GM12873 (cell line): Measurements from ENCODE around the gene RAB31.

Source experiments
- TF ChIP-seq, protein P1 (sequence below): IDR thresholded peaks from 2 replicates; pipeline ENCODE4 v1.5.1; 2012; ENCODE audit warnings: low read depth, mild to moderate bottlenecking, moderate library complexity, low read length, control low read depth; ENCODE audit not compliant: insufficient read depth; ENCODE audit errors: missing control alignments

Gene RAB31

DNA sequence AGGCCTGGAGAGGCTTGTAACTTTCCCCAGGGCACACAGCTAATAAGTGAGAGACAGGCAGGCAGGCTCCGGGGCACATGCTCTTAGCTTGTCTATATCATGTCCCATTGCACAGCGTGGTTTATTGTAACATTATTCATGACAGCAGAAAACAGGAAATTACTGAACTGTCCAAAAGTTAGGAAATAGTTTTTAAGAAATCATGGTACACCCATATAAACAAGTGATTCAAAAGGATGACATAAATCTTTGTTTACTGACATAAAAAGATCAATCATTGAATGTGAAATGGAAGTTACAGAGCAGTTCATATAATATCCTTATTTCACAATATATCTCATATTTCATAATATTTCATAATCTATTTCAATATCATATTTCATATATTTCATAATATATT, 143.4 kb downstream of the RAB31 start:
- TF ChIP-seq, protein P1, sequence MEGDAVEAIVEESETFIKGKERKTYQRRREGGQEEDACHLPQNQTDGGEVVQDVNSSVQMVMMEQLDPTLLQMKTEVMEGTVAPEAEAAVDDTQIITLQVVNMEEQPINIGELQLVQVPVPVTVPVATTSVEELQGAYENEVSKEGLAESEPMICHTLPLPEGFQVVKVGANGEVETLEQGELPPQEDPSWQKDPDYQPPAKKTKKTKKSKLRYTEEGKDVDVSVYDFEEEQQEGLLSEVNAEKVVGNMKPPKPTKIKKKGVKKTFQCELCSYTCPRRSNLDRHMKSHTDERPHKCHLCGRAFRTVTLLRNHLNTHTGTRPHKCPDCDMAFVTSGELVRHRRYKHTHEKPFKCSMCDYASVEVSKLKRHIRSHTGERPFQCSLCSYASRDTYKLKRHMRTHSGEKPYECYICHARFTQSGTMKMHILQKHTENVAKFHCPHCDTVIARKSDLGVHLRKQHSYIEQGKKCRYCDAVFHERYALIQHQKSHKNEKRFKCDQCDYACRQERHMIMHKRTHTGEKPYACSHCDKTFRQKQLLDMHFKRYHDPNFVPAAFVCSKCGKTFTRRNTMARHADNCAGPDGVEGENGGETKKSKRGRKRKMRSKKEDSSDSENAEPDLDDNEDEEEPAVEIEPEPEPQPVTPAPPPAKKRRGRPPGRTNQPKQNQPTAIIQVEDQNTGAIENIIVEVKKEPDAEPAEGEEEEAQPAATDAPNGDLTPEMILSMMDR = no peak

DNA sequence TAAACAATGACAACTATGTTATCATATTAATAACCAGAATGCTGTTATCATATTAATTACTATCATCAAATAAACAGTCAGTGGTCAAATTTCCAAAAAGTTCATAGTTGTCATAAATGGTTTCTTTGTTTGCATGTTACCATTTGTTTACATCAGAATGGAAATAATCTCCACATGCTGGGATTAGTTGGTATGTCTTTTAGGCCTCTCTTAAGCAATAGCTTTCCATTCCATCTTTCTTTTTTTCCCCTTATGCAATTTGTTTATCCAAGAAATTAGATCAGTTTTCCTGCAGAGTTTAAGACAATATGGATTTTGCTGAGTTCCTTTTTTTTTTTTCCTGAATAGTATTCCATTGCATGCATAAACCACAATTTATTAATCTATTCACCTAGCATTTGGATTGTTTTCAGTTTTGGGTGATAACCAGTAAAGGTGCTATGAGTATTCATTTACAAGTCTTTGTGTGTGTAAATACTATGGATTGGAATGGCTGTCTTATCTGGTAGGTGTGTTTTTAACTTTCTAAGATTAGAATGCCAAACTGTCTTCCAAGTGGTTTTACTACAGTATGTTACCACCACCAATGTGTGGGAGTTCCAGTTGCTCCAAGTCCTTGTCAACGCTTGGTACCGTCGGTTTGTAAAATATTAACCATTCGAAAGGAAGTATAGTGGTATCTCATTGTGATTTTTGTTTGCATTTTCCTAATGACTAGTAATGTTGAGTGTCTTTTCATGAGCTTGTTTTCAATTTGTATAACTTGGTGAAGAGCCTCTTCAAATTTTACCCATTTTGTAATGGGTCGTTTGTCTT, 144.4 kb downstream of the RAB31 start:
- TF ChIP-seq, protein P1 = no peak

DNA sequence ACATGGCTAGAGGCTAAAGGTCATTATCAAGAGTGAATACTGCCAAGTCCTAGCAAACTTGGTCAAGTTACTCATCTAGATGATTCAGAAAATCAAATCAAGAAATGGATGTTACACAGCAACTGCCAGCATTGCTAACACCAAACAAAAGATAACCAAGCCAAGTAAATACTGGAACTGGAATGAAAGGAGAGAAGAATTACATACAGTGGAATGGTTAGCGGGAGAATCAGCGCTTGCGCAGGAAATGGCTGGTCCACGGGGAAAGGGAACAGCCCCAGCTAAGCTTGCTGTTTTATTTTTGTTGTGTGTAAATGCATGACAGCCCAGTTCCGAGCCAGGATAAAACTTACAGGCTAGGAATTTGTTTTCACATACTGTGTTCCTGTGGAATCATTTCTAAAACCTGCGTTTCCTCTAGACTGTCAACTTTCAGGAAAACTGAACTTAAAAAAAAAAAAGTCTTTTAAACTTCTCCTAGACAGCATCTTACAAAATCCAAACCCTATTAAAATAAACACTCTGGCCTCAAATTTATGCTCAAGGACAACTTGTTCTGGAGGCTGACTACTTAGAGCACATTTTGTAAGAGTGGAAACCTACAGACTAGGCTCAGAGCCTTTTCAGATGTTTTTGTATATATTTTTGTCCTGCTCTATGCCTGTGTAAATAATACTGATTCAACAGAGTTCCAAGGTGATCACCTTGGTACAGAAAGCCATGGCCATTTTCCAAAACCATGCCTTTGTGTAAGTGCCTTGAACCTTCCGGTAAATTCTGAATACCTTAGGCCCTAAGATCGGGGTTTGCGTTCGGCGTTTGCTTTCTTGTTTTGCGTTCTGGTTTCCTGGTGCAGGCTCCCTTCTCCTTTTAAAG, 146.9 kb downstream of the RAB31 start:
- TF ChIP-seq, protein P1 = no peak

DNA sequence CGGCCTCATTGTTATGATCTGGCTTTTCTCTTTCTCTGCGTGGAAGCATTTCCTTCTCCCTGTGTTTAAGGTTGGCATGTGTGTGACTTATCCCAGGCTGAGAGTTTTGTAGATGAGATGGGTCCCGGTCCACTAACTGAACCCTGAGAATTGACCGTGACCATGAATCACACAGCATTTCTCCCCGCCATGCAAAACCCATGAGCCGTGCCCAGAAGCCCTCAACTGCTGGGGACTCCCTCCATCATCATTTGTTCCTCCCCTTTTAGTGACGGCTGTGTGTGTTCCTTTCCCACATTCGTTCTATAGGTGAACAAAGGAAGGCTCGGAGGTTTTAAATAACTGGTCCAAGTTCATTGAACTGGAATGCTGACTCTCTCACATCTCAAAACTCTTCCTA, 147.6 kb downstream of the RAB31 start:
- TF ChIP-seq, protein P1 = no peak

DNA sequence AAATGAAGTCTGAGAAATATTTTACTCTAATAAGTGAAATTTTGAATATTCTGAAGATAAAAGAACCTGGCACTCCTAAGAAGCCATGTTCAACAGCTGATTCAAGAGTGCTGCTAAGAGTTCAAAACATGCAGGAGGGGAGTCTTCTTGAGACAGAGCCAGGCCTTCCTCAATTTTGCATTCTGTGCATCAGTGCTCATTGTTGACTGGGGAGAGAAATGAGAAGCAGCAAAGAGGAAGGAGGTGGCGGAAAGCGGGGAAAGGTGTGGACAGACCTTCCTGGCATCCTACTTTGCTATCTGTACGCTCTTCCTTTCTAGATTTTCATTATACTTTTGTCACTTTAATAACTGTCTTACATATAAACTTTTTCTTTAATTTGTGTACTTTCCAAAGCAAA, 148.0 kb downstream of the RAB31 start:
- TF ChIP-seq, protein P1 = no peak

DNA sequence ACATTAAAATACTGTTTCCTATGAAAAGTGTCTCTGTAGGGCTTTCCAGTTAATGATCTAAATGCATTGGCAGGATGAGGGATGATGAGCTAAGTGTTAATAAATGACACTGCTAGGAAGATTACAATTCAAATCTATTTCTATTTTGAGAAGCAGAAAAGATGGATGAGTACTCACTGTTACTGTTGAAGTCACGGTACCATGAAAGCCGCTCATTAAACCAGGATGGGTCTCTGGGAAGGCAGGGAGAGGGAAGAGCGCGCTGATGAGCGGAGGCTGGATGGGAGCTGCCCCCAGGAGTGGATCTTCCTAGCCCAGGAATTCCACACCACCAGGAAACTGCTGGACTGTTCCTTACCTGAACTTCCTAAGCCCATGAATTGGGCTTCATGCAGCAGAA, 150.5 kb downstream of the RAB31 start:
- TF ChIP-seq, protein P1 = no peak

DNA sequence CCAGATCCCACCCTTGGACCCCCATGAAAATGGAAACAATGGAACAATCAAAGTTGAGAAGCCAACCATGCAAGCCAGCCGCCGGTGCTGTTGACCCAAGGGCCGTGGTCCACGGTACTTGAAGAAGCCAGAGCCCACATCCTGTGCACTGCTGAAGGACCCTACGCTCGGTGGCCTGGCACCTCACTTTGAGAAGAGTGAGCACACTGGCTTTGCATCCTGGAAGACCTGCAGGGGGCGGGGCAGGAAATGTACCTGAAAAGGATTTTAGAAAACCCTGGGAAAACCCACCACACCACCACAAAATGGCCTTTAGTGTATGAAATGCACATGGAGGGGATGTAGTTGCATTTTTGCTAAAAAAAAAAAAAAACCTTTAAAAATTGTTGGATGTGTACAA, 151.1 kb downstream of the RAB31 start:
- TF ChIP-seq, protein P1 = no peak
